ENCODE data around the gene ENOPH1.

The ENOPH1 gene

GRCh38 chr4:82491251-82491960 lies 61.0 kb downstream of the ENOPH1 start:
- Histone ChIP-seq H3K36me3 (ENCODE audit: control insufficient read depth, insufficient read depth, low read length) (no peaks in the 10 kb centered on the region), H3K27me3 (ENCODE audit: control insufficient read depth, insufficient read depth, low read length) (no peaks in the 10 kb centered on the region), H3K4me3 (ENCODE audit: low read depth, low read length) (no peak overlapping the region), H3K4me1 (ENCODE audit: control insufficient read depth, insufficient read depth, low read length) (no peaks in the 10 kb centered on the region), H3K9ac (ENCODE audit: low read length) (no peak overlapping the region), H3K27ac (ENCODE audit: low read depth, low read length) (no peak overlapping the region), H3K9me3 (ENCODE audit: control insufficient read depth, insufficient read depth, low read depth, low read length) (no peaks in the 10 kb centered on the region)

GRCh38 chr4:82493721-82494425 lies 63.5 kb downstream of the ENOPH1 start:
- Histone ChIP-seq H3K9ac (ENCODE audit: low read length) (no peak overlapping the region), H3K4me1 (ENCODE audit: control insufficient read depth, insufficient read depth, low read length) (no peaks in the 10 kb centered on the region), H3K9me3 (ENCODE audit: control insufficient read depth, insufficient read depth, low read depth, low read length) (no peaks in the 10 kb centered on the region), H3K27me3 (ENCODE audit: control insufficient read depth, insufficient read depth, low read length) (no peaks in the 10 kb centered on the region), H3K36me3 (ENCODE audit: control insufficient read depth, insufficient read depth, low read length) (no peaks in the 10 kb centered on the region), H3K27ac (ENCODE audit: low read depth, low read length) (no peak overlapping the region), H3K4me3 (ENCODE audit: low read depth, low read length) (no peak overlapping the region)

DNA sequence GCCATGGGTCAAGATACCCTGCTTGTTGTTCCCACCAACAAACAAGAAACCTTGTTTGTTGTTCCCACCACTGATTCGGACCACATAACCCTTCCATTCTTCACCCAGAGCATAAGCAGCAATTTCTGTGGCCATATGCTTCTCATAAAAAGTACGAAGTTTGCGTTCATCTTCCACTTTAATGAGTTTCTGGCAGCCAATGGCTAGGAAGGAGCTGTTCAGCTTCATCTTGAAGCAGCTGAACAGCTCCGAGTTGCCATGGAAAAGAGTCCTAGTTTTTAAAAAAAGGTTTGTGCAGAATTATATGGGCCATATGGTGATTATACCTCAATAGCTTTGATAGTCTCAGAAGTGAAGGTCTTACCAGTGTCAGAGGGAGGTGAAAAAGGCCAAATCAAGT lies 65.3 kb downstream of the ENOPH1 start:
- Histone ChIP-seq H3K4me1 (ENCODE audit: control insufficient read depth, insufficient read depth, low read length) (peaks cover 6% of the 10 kb centered on the region), H3K4me3 (ENCODE audit: low read depth, low read length) (no peak overlapping the region), H3K36me3 (ENCODE audit: control insufficient read depth, insufficient read depth, low read length) (no peaks in the 10 kb centered on the region), H3K27ac (ENCODE audit: low read depth, low read length) (no peak overlapping the region), H3K9ac (ENCODE audit: low read length) (no peak overlapping the region), H3K27me3 (ENCODE audit: control insufficient read depth, insufficient read depth, low read length) (no peaks in the 10 kb centered on the region), H3K9me3 (ENCODE audit: control insufficient read depth, insufficient read depth, low read depth, low read length) (no peaks in the 10 kb centered on the region)

DNA sequence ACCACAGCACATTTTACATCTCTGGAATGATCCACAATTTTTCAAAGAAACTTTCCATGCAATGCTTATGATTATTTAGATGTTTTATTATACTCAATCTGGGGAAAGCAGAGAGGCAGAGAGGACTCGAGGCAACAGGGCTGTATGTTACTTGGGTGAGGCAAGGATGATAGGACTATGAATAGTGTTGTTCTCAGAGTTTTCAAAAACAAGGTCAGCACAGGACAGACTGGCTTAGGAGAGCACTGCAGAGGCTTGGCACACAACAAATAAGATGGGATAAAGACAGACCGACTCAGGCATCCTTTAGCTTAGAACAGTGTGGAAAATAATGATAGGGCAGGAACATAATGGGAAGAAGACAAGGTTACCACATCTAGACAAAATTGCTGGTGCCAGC lies 66.0 kb downstream of the ENOPH1 start:
- Histone ChIP-seq H3K27me3 (ENCODE audit: control insufficient read depth, insufficient read depth, low read length) (no peaks in the 10 kb centered on the region), H3K9me3 (ENCODE audit: control insufficient read depth, insufficient read depth, low read depth, low read length) (no peaks in the 10 kb centered on the region), H3K36me3 (ENCODE audit: control insufficient read depth, insufficient read depth, low read length) (no peaks in the 10 kb centered on the region), H3K9ac (ENCODE audit: low read length) (no peak overlapping the region), H3K4me3 (ENCODE audit: low read depth, low read length) (no peak overlapping the region), H3K4me1 (ENCODE audit: control insufficient read depth, insufficient read depth, low read length) (peaks cover 13% of the 10 kb centered on the region), H3K27ac (ENCODE audit: low read depth, low read length) (no peak overlapping the region)

- Histone ChIP-seq H3K4me1 (ENCODE audit: control insufficient read depth, insufficient read depth, low read length) (peaks cover 15% of the 10 kb centered on the region), H3K36me3 (ENCODE audit: control insufficient read depth, insufficient read depth, low read length) (no peaks in the 10 kb centered on the region), H3K27ac (ENCODE audit: low read depth, low read length) (no peak overlapping the region), H3K27me3 (ENCODE audit: control insufficient read depth, insufficient read depth, low read length) (no peaks in the 10 kb centered on the region), H3K4me3 (ENCODE audit: low read depth, low read length) (no peak overlapping the region), H3K9me3 (ENCODE audit: control insufficient read depth, insufficient read depth, low read depth, low read length) (no peaks in the 10 kb centered on the region), H3K9ac (ENCODE audit: low read length) (no peak overlapping the region)
Measured at GRCh38 chr4:82499738-82500434, 69.5 kb downstream of the ENOPH1 start.

- Histone ChIP-seq H3K4me3 (ENCODE audit: low read depth, low read length) (no peak overlapping the region), H3K27me3 (ENCODE audit: control insufficient read depth, insufficient read depth, low read length) (no peaks in the 10 kb centered on the region), H3K36me3 (ENCODE audit: control insufficient read depth, insufficient read depth, low read length) (no peaks in the 10 kb centered on the region), H3K9me3 (ENCODE audit: control insufficient read depth, insufficient read depth, low read depth, low read length) (no peaks in the 10 kb centered on the region), H3K9ac (ENCODE audit: low read length) (no peak overlapping the region), H3K27ac (ENCODE audit: low read depth, low read length) (no peak overlapping the region), H3K4me1 (ENCODE audit: control insufficient read depth, insufficient read depth, low read length) (peaks cover 15% of the 10 kb centered on the region)
Measured at GRCh38 chr4:82500435-82501153, 70.2 kb downstream of the ENOPH1 start.

DNA sequence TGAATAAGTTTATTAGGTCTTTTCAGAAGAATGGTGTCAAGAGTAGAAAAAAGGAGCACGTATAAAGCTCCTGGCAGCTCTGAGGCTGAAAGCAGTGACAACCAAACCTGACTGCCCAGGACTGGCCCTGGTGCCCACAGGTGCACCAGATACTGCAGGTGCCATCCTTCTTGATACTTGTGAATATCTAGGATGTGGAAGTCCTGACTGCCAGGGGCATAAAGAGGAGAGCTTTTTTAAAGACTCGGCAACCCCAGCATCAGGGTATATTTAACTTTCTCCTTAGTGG lies 70.7 kb downstream of the ENOPH1 start:
- Histone ChIP-seq H3K36me3 (ENCODE audit: control insufficient read depth, insufficient read depth, low read length) (no peaks in the 10 kb centered on the region), H3K9ac (ENCODE audit: low read length) (no peak overlapping the region), H3K4me3 (ENCODE audit: low read depth, low read length) (no peak overlapping the region)

GRCh38 chr4:82508011-82508410 lies 77.6 kb downstream of the ENOPH1 start:
- H3K4me3 ChIP-seq (ENCODE audit: low read depth, low read length) = no peak overlapping the region
- H3K27ac ChIP-seq (ENCODE audit: low read depth, low read length) = no peak overlapping the region
- no peaks in the 10 kb centered on the region for H3K27me3 ChIP-seq (ENCODE audit: control insufficient read depth, insufficient read depth, low read length)
- no peaks in the 10 kb centered on the region for H3K36me3 ChIP-seq (ENCODE audit: control insufficient read depth, insufficient read depth, low read length)
- no peak overlapping the region for H3K9ac ChIP-seq (ENCODE audit: low read length)
- H3K4me1 ChIP-seq (ENCODE audit: control insufficient read depth, insufficient read depth, low read length) = no peaks in the 10 kb centered on the region
- no peaks in the 10 kb centered on the region for H3K9me3 ChIP-seq (ENCODE audit: control insufficient read depth, insufficient read depth, low read depth, low read length)

More for the DNA sequence above, 70.7 kb downstream of the ENOPH1 start:
- Histone ChIP-seq H3K4me1 (ENCODE audit: control insufficient read depth, insufficient read depth, low read length) (peaks cover 15% of the 10 kb centered on the region), H3K27me3 (ENCODE audit: control insufficient read depth, insufficient read depth, low read length) (no peaks in the 10 kb centered on the region), H3K27ac (ENCODE audit: low read depth, low read length) (no peak overlapping the region), H3K9me3 (ENCODE audit: control insufficient read depth, insufficient read depth, low read depth, low read length) (no peaks in the 10 kb centered on the region)

DNA sequence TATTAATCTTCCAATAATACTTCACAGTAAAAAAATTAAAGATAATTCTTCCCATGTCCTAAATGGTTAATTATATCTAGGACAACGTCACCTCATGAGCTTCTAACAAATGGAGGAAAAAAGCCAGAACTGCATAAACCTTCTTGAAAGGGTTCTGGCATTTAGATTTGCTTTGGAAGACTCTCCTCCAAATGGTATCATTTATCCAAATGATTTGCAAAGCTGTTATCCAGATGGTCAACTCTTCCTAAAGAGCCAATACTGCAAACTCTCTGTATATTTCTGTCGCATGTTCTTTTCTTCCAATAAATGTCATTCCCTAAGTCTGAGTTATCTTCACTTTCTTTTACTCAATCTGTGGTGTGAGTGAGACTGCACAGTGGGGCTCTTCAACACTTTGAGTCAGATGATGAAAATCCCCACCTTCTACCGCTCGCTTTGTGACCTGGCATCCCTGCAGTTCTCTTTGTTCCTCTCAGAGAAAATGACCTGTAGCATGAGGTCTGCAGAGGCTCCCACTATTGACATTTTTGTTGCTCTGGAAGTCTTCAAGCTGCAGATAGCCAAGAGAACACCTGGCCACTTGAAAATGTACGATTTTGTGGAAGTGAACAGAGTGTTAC lies 78.5 kb downstream of the ENOPH1 start:
- Histone ChIP-seq H3K9me3 (ENCODE audit: control insufficient read depth, insufficient read depth, low read depth, low read length) (no peaks in the 10 kb centered on the region), H3K27me3 (ENCODE audit: control insufficient read depth, insufficient read depth, low read length) (no peaks in the 10 kb centered on the region), H3K36me3 (ENCODE audit: control insufficient read depth, insufficient read depth, low read length) (no peaks in the 10 kb centered on the region), H3K27ac (ENCODE audit: low read depth, low read length) (no peak overlapping the region), H3K4me1 (ENCODE audit: control insufficient read depth, insufficient read depth, low read length) (no peaks in the 10 kb centered on the region), H3K9ac (ENCODE audit: low read length) (no peak overlapping the region), H3K4me3 (ENCODE audit: low read depth, low read length) (no peak overlapping the region)

DNA sequence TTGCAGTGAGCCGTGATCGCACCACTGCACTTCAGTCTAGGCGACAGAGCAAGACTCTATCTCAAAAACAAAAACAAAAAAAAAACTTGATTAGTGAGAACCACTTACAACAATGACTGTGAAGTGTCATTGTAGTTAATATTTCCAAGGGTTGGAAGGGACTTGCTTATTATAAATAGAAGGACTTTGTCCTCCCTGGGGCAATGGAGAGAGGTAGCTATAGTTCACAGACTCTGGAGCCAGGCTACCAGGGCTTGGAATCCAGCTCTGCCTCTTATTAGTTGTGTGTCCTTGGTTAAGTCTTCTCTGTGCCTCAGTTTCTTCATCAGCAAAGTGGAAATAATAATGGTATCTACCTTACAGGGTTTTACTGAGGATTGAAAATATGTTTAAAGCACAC lies 79.8 kb downstream of the ENOPH1 start:
- Histone ChIP-seq H3K4me1 (ENCODE audit: control insufficient read depth, insufficient read depth, low read length) (no peaks in the 10 kb centered on the region), H3K9ac (ENCODE audit: low read length) (no peak overlapping the region), H3K27ac (ENCODE audit: low read depth, low read length) (no peak overlapping the region), H3K9me3 (ENCODE audit: control insufficient read depth, insufficient read depth, low read depth, low read length) (no peaks in the 10 kb centered on the region), H3K27me3 (ENCODE audit: control insufficient read depth, insufficient read depth, low read length) (no peaks in the 10 kb centered on the region), H3K4me3 (ENCODE audit: low read depth, low read length) (no peak overlapping the region), H3K36me3 (ENCODE audit: control insufficient read depth, insufficient read depth, low read length) (no peaks in the 10 kb centered on the region)
